A673 (cell line): ENCODE data around the gene THADA. TPM values are rescaled to one million over a fixed set of nuclear protein-coding genes. Genes with fewer than 3 reads are reported as not detected.

ENCODE experiments used
- BruUV-seq: library from RNA; stranded (reverse); fragments of 400-500 nt; replicated peaks from 2 replicates; lab custom pipeline; 2021; lab: Mats Ljungman, UMichigan
- CTCF ChIA-PET: fragments of 300-600 bp; sonication (Branson Sonifier 250); formaldehyde crosslinking; loops from one replicate; lab custom pipeline; 2022; ENCODE audit warnings: antibody characterized with exemption; lab: Charles Lee
- POLR2A ChIA-PET: fragments of 300-600 bp; sonication (Branson Sonifier 250); formaldehyde crosslinking; loops from one replicate; lab custom pipeline; 2022; ENCODE audit warnings: antibody characterized with exemption; ENCODE audit not compliant: low non-redundant PET; lab: Charles Lee
- DNase-seq: peaks from one replicate; pipeline ENCODE4 v3.0.0-alpha.2; 2015; ENCODE audit warnings: low spot score
- H3K27ac ChIP-seq: fragments of 200-600 bp; sonication (generic); 2 replicates; pipeline ENCODE4 v1.5.1; 2016; ENCODE audit warnings: mixed run types, low read depth, mild to moderate bottlenecking, mixed read lengths, antibody characterized with exemption, low read length; ENCODE audit not compliant: poor library complexity, severe bottlenecking
- H3K27me3 ChIP-seq: fragments of 200-600 bp; sonication (generic); replicated peaks from 2 replicates; pipeline ENCODE4 v1.6.1; 2017; ENCODE audit warnings: mixed run types, low read depth, mild to moderate bottlenecking, mixed read lengths, antibody characterized with exemption, low read length; ENCODE audit not compliant: insufficient read depth, poor library complexity
- H3K36me3 ChIP-seq: fragments of 200-600 bp; sonication (generic); 2 replicates; pipeline ENCODE4 v1.6.1; 2016; ENCODE audit warnings: mixed run types, mild to moderate bottlenecking, mixed read lengths, antibody characterized with exemption, low read length; ENCODE audit not compliant: insufficient read depth, poor library complexity, severe bottlenecking
- H3K4me1 ChIP-seq: fragments of 200-600 bp; sonication (generic); 2 replicates; pipeline ENCODE4 v1.6.1; 2017; ENCODE audit warnings: mixed run types, mild to moderate bottlenecking, mixed read lengths, antibody characterized with exemption, low read length; ENCODE audit not compliant: insufficient read depth, poor library complexity, severe bottlenecking
- H3K4me3 ChIP-seq: fragments of 200-600 bp; sonication (generic); 2 replicates; pipeline ENCODE4 v1.5.1; 2016; ENCODE audit warnings: low read depth, mixed run types, mild to moderate bottlenecking, mixed read lengths, low read length; ENCODE audit not compliant: poor library complexity, severe bottlenecking
- H3K9me3 ChIP-seq: fragments of 200-600 bp; sonication (generic); 2 replicates; pipeline ENCODE4 v1.6.1; 2016; ENCODE audit warnings: mixed run types, low read depth, mild to moderate bottlenecking, mixed read lengths, antibody characterized with exemption, low read length; ENCODE audit not compliant: poor library complexity, severe bottlenecking
- EZH2 ChIP-seq: fragments of 200-600 bp; sonication (generic); IDR thresholded peaks from 2 replicates; pipeline ENCODE4 v1.6.1; 2017; ENCODE audit warnings: borderline replicate concordance, low read depth, mild to moderate bottlenecking, mixed read lengths, antibody characterized with exemption, low read length; ENCODE audit not compliant: poor library complexity, severe bottlenecking
- intact Hi-C: fragments of 100-400 bp; cut with micrococcal nuclease; formaldehyde crosslinking; loops from one replicate; pipeline ENCODE4 v1.10.0; 2022; ENCODE audit not compliant: unreplicated experiment
- total RNA-seq: library from RNA; stranded (reverse); gene quantifications from 2 replicates; pipeline ENCODE4 v1.2.3, GENCODE V29; 2021
- TF ChIP-seq, protein P1 (sequence below): fragments of 300-800, 200-600 bp; sonication (generic); conservative IDR thresholded peaks from 2 replicates; pipeline ENCODE4 v1.5.1; 2017; ENCODE audit warnings: low read depth, mild to moderate bottlenecking, antibody characterized with exemption, low read length, moderate library complexity, mixed read lengths

Gene THADA
- total RNA-seq, 1 experiment from 2014 or later: 39.7 TPM

DNA sequence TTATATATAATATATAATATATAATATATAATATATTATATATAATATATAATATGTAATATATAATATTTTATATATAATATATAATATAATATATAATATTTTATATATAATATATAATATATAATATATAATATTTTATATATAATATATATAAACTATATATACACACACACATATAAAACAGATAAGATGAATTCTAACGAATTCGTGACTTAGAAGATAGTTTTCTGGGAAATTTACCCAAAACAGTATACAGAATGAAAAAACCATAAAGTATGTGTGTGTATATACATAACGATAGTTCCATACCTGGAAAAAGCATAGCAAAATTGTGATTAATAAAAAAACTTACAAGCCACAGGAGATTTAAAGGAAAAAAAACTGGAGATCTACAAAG is 80.6 kb downstream of the THADA start:
- Histone ChIP-seq H3K36me3 (peaks cover 4% of the 10 kb centered on the region), H3K4me1 (no peaks in the 10 kb centered on the region), H3K4me3 (no peak overlapping the region), H3K9me3 (no peaks in the 10 kb centered on the region), H3K27ac (no peak overlapping the region), H3K27me3 (no peaks in the 10 kb centered on the region)
- CTCF ChIA-PET: no interaction called here
- BruUV-seq: no TSS peak
- POLR2A ChIA-PET: no interaction called here
- TF ChIP-seq, protein P1, sequence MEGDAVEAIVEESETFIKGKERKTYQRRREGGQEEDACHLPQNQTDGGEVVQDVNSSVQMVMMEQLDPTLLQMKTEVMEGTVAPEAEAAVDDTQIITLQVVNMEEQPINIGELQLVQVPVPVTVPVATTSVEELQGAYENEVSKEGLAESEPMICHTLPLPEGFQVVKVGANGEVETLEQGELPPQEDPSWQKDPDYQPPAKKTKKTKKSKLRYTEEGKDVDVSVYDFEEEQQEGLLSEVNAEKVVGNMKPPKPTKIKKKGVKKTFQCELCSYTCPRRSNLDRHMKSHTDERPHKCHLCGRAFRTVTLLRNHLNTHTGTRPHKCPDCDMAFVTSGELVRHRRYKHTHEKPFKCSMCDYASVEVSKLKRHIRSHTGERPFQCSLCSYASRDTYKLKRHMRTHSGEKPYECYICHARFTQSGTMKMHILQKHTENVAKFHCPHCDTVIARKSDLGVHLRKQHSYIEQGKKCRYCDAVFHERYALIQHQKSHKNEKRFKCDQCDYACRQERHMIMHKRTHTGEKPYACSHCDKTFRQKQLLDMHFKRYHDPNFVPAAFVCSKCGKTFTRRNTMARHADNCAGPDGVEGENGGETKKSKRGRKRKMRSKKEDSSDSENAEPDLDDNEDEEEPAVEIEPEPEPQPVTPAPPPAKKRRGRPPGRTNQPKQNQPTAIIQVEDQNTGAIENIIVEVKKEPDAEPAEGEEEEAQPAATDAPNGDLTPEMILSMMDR: no peak
- TF ChIP-seq EZH2: no peak
- DNase-seq: no peak
- intact Hi-C loops: no loop called here

DNA sequence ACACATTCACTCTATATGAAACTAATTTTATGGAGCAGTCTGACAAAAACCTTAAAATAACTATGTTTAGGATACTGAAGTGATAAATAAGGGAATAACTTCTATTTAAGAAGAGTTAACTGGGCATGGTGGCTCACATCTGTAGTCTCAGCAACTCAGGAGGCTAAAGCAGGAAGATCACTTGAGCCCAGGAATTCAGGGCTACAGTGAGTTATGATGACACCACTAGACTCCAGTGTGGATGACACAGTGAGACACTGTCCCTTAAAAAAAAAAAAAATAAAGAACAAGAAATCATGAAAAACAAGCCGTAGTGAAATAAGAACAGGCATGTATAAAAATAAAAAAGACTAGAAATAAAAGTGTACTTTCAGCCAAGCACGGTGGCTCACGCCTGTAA is 82.0 kb downstream of the THADA start:
- CTCF ChIA-PET: no interaction called here
- H3K4me1 ChIP-seq: no peaks in the 10 kb centered on the region
- no TSS peak for BruUV-seq
- no peak overlapping the region for H3K27ac ChIP-seq
- H3K4me3 ChIP-seq: no peak overlapping the region
- no peaks in the 10 kb centered on the region for H3K9me3 ChIP-seq
- TF ChIP-seq EZH2: no peak
- TF ChIP-seq, protein P1: no peak
- no peak for DNase-seq
- no peaks in the 10 kb centered on the region for H3K27me3 ChIP-seq
- POLR2A ChIA-PET: no interaction called here
- intact Hi-C loops: no loop called here
- peaks cover 4% of the 10 kb centered on the region for H3K36me3 ChIP-seq

DNA sequence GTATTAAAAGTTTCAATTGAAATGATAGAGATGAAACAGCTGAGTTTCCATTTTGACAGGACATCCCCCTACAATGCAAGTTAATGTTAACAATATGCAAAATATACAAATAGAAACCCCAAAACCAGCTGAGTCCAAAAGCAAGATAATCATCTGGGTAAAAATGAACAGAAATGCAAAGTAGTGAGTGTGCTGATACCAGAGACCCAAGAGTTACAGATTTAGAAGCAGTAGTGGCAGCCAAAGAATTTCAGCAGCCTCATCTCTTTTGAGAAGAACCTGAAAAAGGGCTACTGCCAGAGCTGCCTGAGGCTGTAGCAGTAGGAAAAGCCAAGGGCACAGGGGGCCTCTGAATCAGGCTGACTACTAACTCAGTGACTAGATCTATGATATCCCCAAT is 82.6 kb downstream of the THADA start:
- ChIA-PET POLR2A (no interaction called here), CTCF (no interaction called here)
- H3K27ac ChIP-seq: no peak overlapping the region
- no peaks in the 10 kb centered on the region for H3K9me3 ChIP-seq
- DNase-seq: no peak
- H3K36me3 ChIP-seq: peaks cover 4% of the 10 kb centered on the region
- H3K4me1 ChIP-seq: no peaks in the 10 kb centered on the region
- intact Hi-C loops: no loop called here
- TF ChIP-seq EZH2: no peak
- TF ChIP-seq, protein P1: no peak
- no TSS peak for BruUV-seq
- no peak overlapping the region for H3K4me3 ChIP-seq
- no peaks in the 10 kb centered on the region for H3K27me3 ChIP-seq
